ENCODE measurements around the gene OLFML3.

The OLFML3 gene

DNA sequence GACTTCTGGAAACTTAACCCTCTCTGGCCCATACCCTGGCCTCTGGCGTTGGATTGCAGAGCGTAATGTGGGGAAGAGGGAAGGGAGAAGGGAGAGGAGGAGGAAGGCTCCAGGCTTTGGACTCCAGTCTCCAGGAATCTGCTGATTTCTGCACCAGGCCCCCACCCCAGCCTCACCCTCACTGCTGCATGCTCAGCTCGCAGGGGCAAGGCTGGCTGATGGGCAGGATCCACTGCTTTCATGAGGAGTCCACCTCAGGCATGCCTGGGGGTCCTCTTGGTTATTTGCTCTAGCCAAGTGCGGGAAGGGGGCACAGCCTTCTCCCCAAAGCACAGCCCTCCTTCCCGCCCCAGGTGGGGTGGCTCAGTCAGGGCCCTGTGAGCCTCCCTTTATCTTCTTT, 3.7 kb downstream of the OLFML3 start (continued):
- TF ChIP-seq, protein P1, sequence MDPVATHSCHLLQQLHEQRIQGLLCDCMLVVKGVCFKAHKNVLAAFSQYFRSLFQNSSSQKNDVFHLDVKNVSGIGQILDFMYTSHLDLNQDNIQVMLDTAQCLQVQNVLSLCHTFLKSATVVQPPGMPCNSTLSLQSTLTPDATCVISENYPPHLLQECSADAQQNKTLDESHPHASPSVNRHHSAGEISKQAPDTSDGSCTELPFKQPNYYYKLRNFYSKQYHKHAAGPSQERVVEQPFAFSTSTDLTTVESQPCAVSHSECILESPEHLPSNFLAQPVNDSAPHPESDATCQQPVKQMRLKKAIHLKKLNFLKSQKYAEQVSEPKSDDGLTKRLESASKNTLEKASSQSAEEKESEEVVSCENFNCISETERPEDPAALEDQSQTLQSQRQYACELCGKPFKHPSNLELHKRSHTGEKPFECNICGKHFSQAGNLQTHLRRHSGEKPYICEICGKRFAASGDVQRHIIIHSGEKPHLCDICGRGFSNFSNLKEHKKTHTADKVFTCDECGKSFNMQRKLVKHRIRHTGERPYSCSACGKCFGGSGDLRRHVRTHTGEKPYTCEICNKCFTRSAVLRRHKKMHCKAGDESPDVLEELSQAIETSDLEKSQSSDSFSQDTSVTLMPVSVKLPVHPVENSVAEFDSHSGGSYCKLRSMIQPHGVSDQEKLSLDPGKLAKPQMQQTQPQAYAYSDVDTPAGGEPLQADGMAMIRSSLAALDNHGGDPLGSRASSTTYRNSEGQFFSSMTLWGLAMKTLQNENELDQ (tag by site-specific recombination; IDR thresholded peaks at IDR 0.05; ENCODE audit: low read depth) = no peak
- no peak for TF ChIP-seq ZNF155 (tag by site-specific recombination; IDR thresholded peaks at IDR 0.05)

DNA sequence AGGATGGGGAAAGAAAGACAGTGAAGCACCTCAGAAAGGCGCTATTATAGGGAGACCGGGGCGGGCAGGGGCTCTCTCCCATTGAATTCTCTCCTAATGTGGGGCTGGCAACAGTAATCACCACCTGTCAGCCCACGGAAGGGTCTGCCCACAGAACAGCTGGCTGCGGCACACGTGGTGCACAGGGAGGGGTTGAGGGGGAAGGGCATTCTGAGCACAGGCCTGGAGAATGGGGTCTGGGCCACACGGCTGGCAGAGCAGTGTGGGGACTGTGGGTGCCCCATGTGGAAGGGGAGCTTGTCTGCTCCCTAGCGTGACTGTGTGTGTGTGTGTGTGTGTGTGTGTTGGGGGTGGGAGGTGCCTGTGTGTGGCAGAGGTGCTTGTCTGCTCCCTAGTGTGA, 4.1 kb downstream of the OLFML3 start:
- ChIA-PET CTCF (no interaction called here), POLR2A (no interaction called here)
- TF ChIP-seq ZFHX2 (tag by site-specific recombination; conservative IDR thresholded peaks at IDR 0.05) = peak; percentile 49
- no peak for TF ChIP-seq ZNF350 (tag by site-specific recombination; IDR thresholded peaks at IDR 0.05)
- H3K27ac ChIP-seq (ENCODE audit: extremely low read depth, low read depth, low read length) = no peak overlapping the region
- H3K36me3 ChIP-seq (ENCODE audit: control insufficient read depth in 2 of 2, insufficient read depth in 1 of 2, low read length in 2 of 2) = no peaks in the 10 kb centered on the region
- no peak overlapping the region for H3K4me3 ChIP-seq (ENCODE audit: low read depth, low read length)
- peaks cover 5% of the 10 kb centered on the region; the same call in 1 of the 2 replicates for H3K4me1 ChIP-seq (ENCODE audit: control insufficient read depth, insufficient read depth, low read length)
- H3K9me3 ChIP-seq (ENCODE audit: control insufficient read depth, insufficient read depth, low read depth, low read length) = no peaks in the 10 kb centered on the region

DNA sequence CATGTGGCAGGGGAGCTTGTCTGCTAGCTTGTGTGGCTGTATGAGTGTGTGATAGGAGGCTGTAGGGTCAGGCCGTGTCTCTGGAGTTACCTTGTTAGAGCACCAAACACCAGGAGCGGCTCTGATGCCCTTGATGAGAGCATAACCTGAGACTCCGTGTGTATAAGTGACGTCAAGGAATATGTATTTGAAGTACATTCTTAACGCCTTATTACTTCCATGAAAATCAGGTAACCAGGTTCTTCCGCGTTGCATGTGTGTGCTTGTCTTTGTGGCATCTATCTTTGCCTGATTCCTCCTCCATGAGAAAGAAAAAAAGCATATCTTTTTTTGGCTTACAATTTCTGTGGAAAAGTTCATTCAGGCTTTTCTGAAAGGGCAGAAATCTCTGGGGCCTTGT, 4.6 kb downstream of the OLFML3 start:
- peaks cover 5% of the 10 kb centered on the region; the same call in 1 of the 2 replicates for H3K4me1 ChIP-seq (ENCODE audit: control insufficient read depth, insufficient read depth, low read length)
- H3K9me3 ChIP-seq (ENCODE audit: control insufficient read depth, insufficient read depth, low read depth, low read length) = no peaks in the 10 kb centered on the region
- H3K4me3 ChIP-seq (ENCODE audit: low read depth, low read length) = no peak overlapping the region
- TF ChIP-seq ZNF561 (tag by site-specific recombination; IDR thresholded peaks at IDR 0.05; ENCODE audit: borderline replicate concordance) (no peak), GLIS2 (tag by site-specific recombination; IDR thresholded peaks at IDR 0.05) (no peak), RBAK (tag by site-specific recombination; IDR thresholded peaks at IDR 0.05) (no peak), KLF16 (tag by site-specific recombination; IDR thresholded peaks at IDR 0.05) (no peak), ZNF626 (tag by site-specific recombination; IDR thresholded peaks at IDR 0.05) (no peak), ZNF701 (tag by site-specific recombination; IDR thresholded peaks at IDR 0.05) (no peak), ZNF416 (tag by site-specific recombination; IDR thresholded peaks at IDR 0.05) (no peak), ZNF677 (tag by site-specific recombination; IDR thresholded peaks at IDR 0.05) (no peak), ZSCAN16 (tag by site-specific recombination; IDR thresholded peaks at IDR 0.05) (no peak), ZNF664 (tag by site-specific recombination; IDR thresholded peaks at IDR 0.05) (no peak), ZBTB48 (tag by site-specific recombination; IDR thresholded peaks at IDR 0.05) (no peak)
- TF ChIP-seq, protein P2, sequence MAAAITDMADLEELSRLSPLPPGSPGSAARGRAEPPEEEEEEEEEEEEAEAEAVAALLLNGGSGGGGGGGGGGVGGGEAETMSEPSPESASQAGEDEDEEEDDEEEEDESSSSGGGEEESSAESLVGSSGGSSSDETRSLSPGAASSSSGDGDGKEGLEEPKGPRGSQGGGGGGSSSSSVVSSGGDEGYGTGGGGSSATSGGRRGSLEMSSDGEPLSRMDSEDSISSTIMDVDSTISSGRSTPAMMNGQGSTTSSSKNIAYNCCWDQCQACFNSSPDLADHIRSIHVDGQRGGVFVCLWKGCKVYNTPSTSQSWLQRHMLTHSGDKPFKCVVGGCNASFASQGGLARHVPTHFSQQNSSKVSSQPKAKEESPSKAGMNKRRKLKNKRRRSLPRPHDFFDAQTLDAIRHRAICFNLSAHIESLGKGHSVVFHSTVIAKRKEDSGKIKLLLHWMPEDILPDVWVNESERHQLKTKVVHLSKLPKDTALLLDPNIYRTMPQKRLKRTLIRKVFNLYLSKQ (tag by site-specific recombination; IDR thresholded peaks at IDR 0.05; ENCODE audit: borderline replicate concordance) = no peak
- TF ChIP-seq, protein P3, sequence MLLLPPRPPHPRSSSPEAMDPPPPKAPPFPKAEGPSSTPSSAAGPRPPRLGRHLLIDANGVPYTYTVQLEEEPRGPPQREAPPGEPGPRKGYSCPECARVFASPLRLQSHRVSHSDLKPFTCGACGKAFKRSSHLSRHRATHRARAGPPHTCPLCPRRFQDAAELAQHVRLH (tag by site-specific recombination; IDR thresholded peaks at IDR 0.05) = no peak
- TF ChIP-seq, protein P4, sequence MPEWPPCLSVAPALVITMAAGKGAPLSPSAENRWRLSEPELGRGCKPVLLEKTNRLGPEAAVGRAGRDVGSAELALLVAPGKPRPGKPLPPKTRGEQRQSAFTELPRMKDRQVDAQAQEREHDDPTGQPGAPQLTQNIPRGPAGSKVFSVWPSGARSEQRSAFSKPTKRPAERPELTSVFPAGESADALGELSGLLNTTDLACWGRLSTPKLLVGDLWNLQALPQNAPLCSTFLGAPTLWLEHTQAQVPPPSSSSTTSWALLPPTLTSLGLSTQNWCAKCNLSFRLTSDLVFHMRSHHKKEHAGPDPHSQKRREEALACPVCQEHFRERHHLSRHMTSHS (tag by site-specific recombination; IDR thresholded peaks at IDR 0.05) = no peak
- TF ChIP-seq, protein P1 (tag by site-specific recombination; IDR thresholded peaks at IDR 0.05; ENCODE audit: low read depth) = no peak
- TF ChIP-seq, protein P5, sequence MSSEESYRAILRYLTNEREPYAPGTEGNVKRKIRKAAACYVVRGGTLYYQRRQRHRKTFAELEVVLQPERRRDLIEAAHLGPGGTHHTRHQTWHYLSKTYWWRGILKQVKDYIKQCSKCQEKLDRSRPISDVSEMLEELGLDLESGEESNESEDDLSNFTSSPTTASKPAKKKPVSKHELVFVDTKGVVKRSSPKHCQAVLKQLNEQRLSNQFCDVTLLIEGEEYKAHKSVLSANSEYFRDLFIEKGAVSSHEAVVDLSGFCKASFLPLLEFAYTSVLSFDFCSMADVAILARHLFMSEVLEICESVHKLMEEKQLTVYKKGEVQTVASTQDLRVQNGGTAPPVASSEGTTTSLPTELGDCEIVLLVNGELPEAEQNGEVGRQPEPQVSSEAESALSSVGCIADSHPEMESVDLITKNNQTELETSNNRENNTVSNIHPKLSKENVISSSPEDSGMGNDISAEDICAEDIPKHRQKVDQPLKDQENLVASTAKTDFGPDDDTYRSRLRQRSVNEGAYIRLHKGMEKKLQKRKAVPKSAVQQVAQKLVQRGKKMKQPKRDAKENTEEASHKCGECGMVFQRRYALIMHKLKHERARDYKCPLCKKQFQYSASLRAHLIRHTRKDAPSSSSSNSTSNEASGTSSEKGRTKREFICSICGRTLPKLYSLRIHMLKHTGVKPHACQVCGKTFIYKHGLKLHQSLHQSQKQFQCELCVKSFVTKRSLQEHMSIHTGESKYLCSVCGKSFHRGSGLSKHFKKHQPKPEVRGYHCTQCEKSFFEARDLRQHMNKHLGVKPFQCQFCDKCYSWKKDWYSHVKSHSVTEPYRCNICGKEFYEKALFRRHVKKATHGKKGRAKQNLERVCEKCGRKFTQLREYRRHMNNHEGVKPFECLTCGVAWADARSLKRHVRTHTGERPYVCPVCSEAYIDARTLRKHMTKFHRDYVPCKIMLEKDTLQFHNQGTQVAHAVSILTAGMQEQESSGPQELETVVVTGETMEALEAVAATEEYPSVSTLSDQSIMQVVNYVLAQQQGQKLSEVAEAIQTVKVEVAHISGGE (tag by site-specific recombination; conservative IDR thresholded peaks at IDR 0.05; ENCODE audit: low read depth) = no peak
- ChIA-PET CTCF (interaction anchor here (0.7 kb wide), 1 partner anchor 299 kb away, joined by 3 read pairs; no protein-coding TSS in a partner anchor), POLR2A (no interaction called here)
- no peak overlapping the region for H3K27ac ChIP-seq (ENCODE audit: extremely low read depth, low read depth, low read length)
- no peaks in the 10 kb centered on the region for H3K36me3 ChIP-seq (ENCODE audit: control insufficient read depth in 2 of 2, insufficient read depth in 1 of 2, low read length in 2 of 2)

Data from HEK293 (cell line).